K562 (cell line): ENCODE data around the gene EPOP. TPM values are rescaled to one million over a fixed set of nuclear protein-coding genes. Genes with fewer than 3 reads are reported as not detected.

ENCODE experiments used
- BRD4 ChIP-seq: fragments of 200-600 bp; sonication (generic); IDR thresholded peaks from 2 replicates; pipeline ENCODE4 v1.6.1; 2017; ENCODE audit warnings: inconsistent platforms
- CEBPZ ChIP-seq: fragments of 150-350 bp; IDR thresholded peaks from 2 replicates; pipeline ENCODE4 v1.6.1; 2014; ENCODE audit warnings: low read depth, mild to moderate bottlenecking, low read length, borderline replicate concordance
- CHD1 ChIP-seq: fragments of 200-600 bp; sonication (generic); IDR thresholded peaks from one replicate; pipeline ENCODE4 v1.6.1; 2012; ENCODE audit warnings: mild to moderate bottlenecking, moderate library complexity, low read length, inconsistent platforms
- ETS1 ChIP-seq: conservative IDR thresholded peaks from 2 replicates; pipeline ENCODE4 v1.6.1; 2011; ENCODE audit warnings: low read depth, mild to moderate bottlenecking, low read length; ENCODE audit not compliant: control insufficient read depth
- FIP1L1 ChIP-seq: fragments of 200-400 bp; formaldehyde crosslinking; IDR thresholded peaks from 2 replicates; pipeline ENCODE4 v1.6.1; 2018; ENCODE audit warnings: mild to moderate bottlenecking, low read depth, low read length; ENCODE audit not compliant: poor library complexity, severe bottlenecking
- HINFP ChIP-seq: fragments of 450-650 bp; conservative IDR thresholded peaks from 2 replicates; pipeline ENCODE4 v1.6.1; 2016; ENCODE audit warnings: missing genetic modification characterization, low read depth, mild to moderate bottlenecking, control low read depth, missing compliant biosample characterization
- KDM2B ChIP-seq: fragments of 250-450 bp; sonication (Bioruptor Pico); IDR thresholded peaks from 2 replicates; pipeline ENCODE4 v1.8.0; 2021; ENCODE audit warnings: mild to moderate bottlenecking, moderate library complexity
- L3MBTL2 ChIP-seq: fragments of 450-650 bp; IDR thresholded peaks from 2 replicates; pipeline ENCODE4 v1.6.1; 2016; ENCODE audit warnings: mild to moderate bottlenecking, moderate library complexity
- NR0B1 ChIP-seq: fragments of 450-650 bp; IDR thresholded peaks from one replicate; pipeline ENCODE4 v1.6.1; 2018; ENCODE audit warnings: mild to moderate bottlenecking, moderate library complexity; ENCODE audit not compliant: partially characterized antibody
- RBM14 ChIP-seq: fragments of 200-400 bp; formaldehyde crosslinking; IDR thresholded peaks from 2 replicates; pipeline ENCODE4 v1.6.1; 2018; ENCODE audit warnings: low read depth, mild to moderate bottlenecking, low read length, moderate library complexity, borderline replicate concordance; ENCODE audit not compliant: insufficient read depth
- TAF7 ChIP-seq: fragments of 450-650 bp; IDR thresholded peaks from 2 replicates; pipeline ENCODE4 v1.6.1; 2016; ENCODE audit warnings: missing genetic modification characterization, missing compliant biosample characterization
- TBP ChIP-seq: optimal IDR thresholded peaks from 2 replicates; pipeline ENCODE3; 2011; ENCODE audit warnings: low read depth, low read length, improper control_type of control experiment
- UBTF ChIP-seq, 2 experiments: IDR thresholded peaks; 2 replicates each; pipeline ENCODE4 v1.6.1; 2012; ENCODE audit warnings: improper control_type of control experiment in 2 of 2, low read depth in 2 of 2, low read length in 2 of 2, borderline replicate concordance in 1 of 2
- ZNF253 ChIP-seq: fragments of 250-450 bp; sonication (Bioruptor Pico); conservative IDR thresholded peaks from 2 replicates; pipeline ENCODE4 v1.6.1; 2021; ENCODE audit warnings: mild to moderate bottlenecking
- ZNF263 ChIP-seq: sonication (generic); formaldehyde crosslinking; IDR thresholded peaks from 2 replicates; pipeline ENCODE4 v1.8.0; 2022; ENCODE audit warnings: mild to moderate bottlenecking, missing genetic modification reagents, borderline replicate concordance
- ZNF316 ChIP-seq: fragments of 450-650 bp; IDR thresholded peaks from 2 replicates; pipeline ENCODE4 v1.6.1; 2016
- polyA plus RNA-seq, 8 experiments: library from polyadenylated mRNA; depleted of rRNA in 4 of 8; stranded (reverse) in 5 of 8; unstranded in 3 of 8; fragments of >200 nt; fragmentation: Nextera tagmentation in 2 of 8; fragmentation: Illumina TruSeq in 1 of 8; extraction: Ambion mirVana in 2 of 8; extraction: Trizol in 1 of 8; gene quantifications; 2 replicates each; pipeline versions ENCODE4 v1.2.1 to v1.2.3, GENCODE V29; 2011 to 2014; ENCODE audit warnings: inconsistent platforms in 1 of 8, missing spikeins in 1 of 8
- total RNA-seq, 7 experiments: library from RNA; depleted of rRNA in 6 of 7; stranded (reverse); fragments of >200 nt in 6 of 7; fragmentation: Illumina TruSeq in 2 of 7; extraction: Trizol in 2 of 7; gene quantifications; 2 replicates each; pipeline versions ENCODE4 v1.2.1 to v1.2.3, GENCODE V29; 2011 to 2021; ENCODE audit warnings: low replicate concordance in 1 of 7

The EPOP gene
- total and polyA plus RNA-seq, 9 of the 15 experiments (the other 6 are each of a cell fraction or from before 2014, with no cell fraction given) = 0.41 to 10.6 (median 4.6) TPM

GRCh38 chr17:38704606-38705522 is 30.1 kb upstream of the EPOP start, which contains the start of gene MLLT6 (continued):
- TF ChIP-seq HINFP (tag) (no peak), NR0B1 (no peak), ETS1 (0 out of 2 replicates have a peak, but pooled peaks have one; percentile 49), UBTF (IDR thresholded peaks at IDR 0.05; ENCODE audit: borderline replicate concordance in 1 of 2, low read depth in 2 of 2, low read length in 2 of 2) (no peak), CHD1 (peak; percentile 75), TAF7 (tag) (peak; percentile 22; the same call in 1 of the 2 replicates), RBM14 (no peak), BRD4 (peak; percentile 89), ZNF253 (no peak), CEBPZ (no peak), ZNF263 (CRISPR knock-in tag) (peak; percentile 72), L3MBTL2 (no peak), TBP (peak; percentile 55), FIP1L1 (peak; percentile 48), KDM2B (CRISPR knock-in tag) (0 out of 2 replicates have a peak, but pooled peaks have one; percentile 10), ZNF316 (peak; percentile 90)
